Sigmoid colon (tissue), 7 donors: ENCODE data around the gene SSPN. TPM values are rescaled to one million over a fixed set of nuclear protein-coding genes. Genes with fewer than 3 reads are reported as not detected.
A peak's percentile ranks its signal among the peaks of the same experiment; 100 is the strongest.

ENCODE experiments used
- DNase-seq: peaks from one replicate; pipeline ENCODE4 v3.0.0-alpha.2; 2019
- H3K27ac ChIP-seq, 4 donors: fragments of 200-600 bp; sonication (generic); one replicate each; pipeline ENCODE4 v1.5.1; 2016 to 2019; ENCODE audit warnings: mild to moderate bottlenecking in 1 of 4
- H3K27me3 ChIP-seq, 3 donors: fragments of 200-600 bp; sonication (generic); one replicate each; pipeline ENCODE4 v1.5.1; 2019; ENCODE audit warnings: mild to moderate bottlenecking in 1 of 3
- H3K36me3 ChIP-seq, 4 donors: fragments of 200-600 bp; sonication (generic); one replicate each; pipeline ENCODE4 v1.5.1; 2016 to 2019
- H3K4me1 ChIP-seq, 4 donors: fragments of 200-600 bp; sonication (generic); one replicate each; pipeline ENCODE4 v1.5.1; 2017 to 2019
- H3K4me3 ChIP-seq, 4 donors: fragments of 200-600 bp; sonication (generic); one replicate each; pipeline ENCODE4 v1.5.1; 2017 to 2019; ENCODE audit warnings: mild to moderate bottlenecking in 2 of 4, moderate library complexity in 1 of 4
- H3K9me3 ChIP-seq, 4 donors: fragments of 200-600 bp in 3 of 4; sonication (generic) in 3 of 4; one replicate each; pipeline versions ENCODE4 v1.5.1 to v1.6.1; 2013 to 2019
- EP300 ChIP-seq, 4 donors: sonication (generic); formaldehyde crosslinking; IDR thresholded peaks; one replicate each; pipeline ENCODE4 v1.6.1; 2017; ENCODE audit warnings: antibody characterized with exemption in 4 of 4
- POLR2A ChIP-seq, 2 donors: fragments of 450-650 bp; IDR thresholded peaks; one replicate each; pipeline ENCODE4 v1.6.1; 2016; ENCODE audit warnings: antibody characterized with exemption in 2 of 2, mild to moderate bottlenecking in 2 of 2, moderate library complexity in 2 of 2
- POLR2AphosphoS5 ChIP-seq, 4 donors: sonication (generic); formaldehyde crosslinking; IDR thresholded peaks; one replicate each; pipeline ENCODE4 v1.6.1; 2017; ENCODE audit warnings: antibody characterized with exemption in 4 of 4
- WGBS, 2 donors: extraction: QIAGEN DNeasy Blood & Tissue Kit; methylation state at CpG; one replicate each; pipeline ENCODE4 v1.1.7; 2013; 5-methylcytosine and 5-hydroxymethylcytosine counted together
- intact Hi-C: fragments of 100-400 bp; cut with DNase I; formaldehyde crosslinking; loops from one replicate; pipeline ENCODE4 v1.15.1; 2023
- polyA plus RNA-seq, 3 donors: library from polyadenylated mRNA; stranded (reverse); fragments of 200-250 nt; gene quantifications; one replicate each; pipeline ENCODE4 v1.2.3, GENCODE V29; 2013
- total RNA-seq, 4 donors: library from RNA; depleted of rRNA; stranded (reverse); fragments of >200 nt; gene quantifications; one replicate each; pipeline ENCODE4 v1.1.0, GENCODE V29; 2016
- TF ChIP-seq, protein P1 (sequence below), 4 experiments: fragments of 450-650 bp in 3 of 4; fragments of 200-600 bp in 1 of 4; IDR thresholded peaks; one replicate each; pipeline ENCODE4 v1.5.1; 2016 to 2019; ENCODE audit warnings: antibody characterized with exemption in 4 of 4, mild to moderate bottlenecking in 3 of 4, moderate library complexity in 2 of 4
- donor health status: healthy with polysubstance abuse.
- donor health status: Bipolar disorder and iron deficiency.
- donor health status: healthy.

Gene SSPN
- total and polyA plus RNA-seq, 7 donors: 3.2 to 54.0 (median 30.3) TPM

GRCh38 chr12:26198742-26199141, 3.4 kb downstream of the SSPN start:
- WGBS, 2 donors: 76 to 84% methylated on average over 4 of the region's 4 CpGs
- H3K36me3 ChIP-seq: no peaks in the 10 kb centered on the region
- intact Hi-C loops: loop anchor here (5.0 to 10.0 kb wide), 3 partner anchors 34 to 224 kb away; no protein-coding TSS in a partner anchor
- peak; percentile 76 for DNase-seq
- no peaks in the 10 kb centered on the region for H3K9me3 ChIP-seq
- peak overlapping the region; percentile 89 to 94 (median 92) for H3K27ac ChIP-seq
- no peak overlapping the region for H3K4me3 ChIP-seq
- no peaks in the 10 kb centered on the region for H3K27me3 ChIP-seq
- TF ChIP-seq POLR2AphosphoS5 (IDR thresholded peaks at IDR 0.05): no peak
- no peak for TF ChIP-seq EP300 (IDR thresholded peaks at IDR 0.05)
- TF ChIP-seq, protein P1, sequence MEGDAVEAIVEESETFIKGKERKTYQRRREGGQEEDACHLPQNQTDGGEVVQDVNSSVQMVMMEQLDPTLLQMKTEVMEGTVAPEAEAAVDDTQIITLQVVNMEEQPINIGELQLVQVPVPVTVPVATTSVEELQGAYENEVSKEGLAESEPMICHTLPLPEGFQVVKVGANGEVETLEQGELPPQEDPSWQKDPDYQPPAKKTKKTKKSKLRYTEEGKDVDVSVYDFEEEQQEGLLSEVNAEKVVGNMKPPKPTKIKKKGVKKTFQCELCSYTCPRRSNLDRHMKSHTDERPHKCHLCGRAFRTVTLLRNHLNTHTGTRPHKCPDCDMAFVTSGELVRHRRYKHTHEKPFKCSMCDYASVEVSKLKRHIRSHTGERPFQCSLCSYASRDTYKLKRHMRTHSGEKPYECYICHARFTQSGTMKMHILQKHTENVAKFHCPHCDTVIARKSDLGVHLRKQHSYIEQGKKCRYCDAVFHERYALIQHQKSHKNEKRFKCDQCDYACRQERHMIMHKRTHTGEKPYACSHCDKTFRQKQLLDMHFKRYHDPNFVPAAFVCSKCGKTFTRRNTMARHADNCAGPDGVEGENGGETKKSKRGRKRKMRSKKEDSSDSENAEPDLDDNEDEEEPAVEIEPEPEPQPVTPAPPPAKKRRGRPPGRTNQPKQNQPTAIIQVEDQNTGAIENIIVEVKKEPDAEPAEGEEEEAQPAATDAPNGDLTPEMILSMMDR (IDR thresholded peaks at IDR 0.05): no peak
- TF ChIP-seq POLR2A (IDR thresholded peaks at IDR 0.05): no peak
- peaks cover 0 to 45% (median 32%) of the 10 kb centered on the region in 4 donors for H3K4me1 ChIP-seq

DNA sequence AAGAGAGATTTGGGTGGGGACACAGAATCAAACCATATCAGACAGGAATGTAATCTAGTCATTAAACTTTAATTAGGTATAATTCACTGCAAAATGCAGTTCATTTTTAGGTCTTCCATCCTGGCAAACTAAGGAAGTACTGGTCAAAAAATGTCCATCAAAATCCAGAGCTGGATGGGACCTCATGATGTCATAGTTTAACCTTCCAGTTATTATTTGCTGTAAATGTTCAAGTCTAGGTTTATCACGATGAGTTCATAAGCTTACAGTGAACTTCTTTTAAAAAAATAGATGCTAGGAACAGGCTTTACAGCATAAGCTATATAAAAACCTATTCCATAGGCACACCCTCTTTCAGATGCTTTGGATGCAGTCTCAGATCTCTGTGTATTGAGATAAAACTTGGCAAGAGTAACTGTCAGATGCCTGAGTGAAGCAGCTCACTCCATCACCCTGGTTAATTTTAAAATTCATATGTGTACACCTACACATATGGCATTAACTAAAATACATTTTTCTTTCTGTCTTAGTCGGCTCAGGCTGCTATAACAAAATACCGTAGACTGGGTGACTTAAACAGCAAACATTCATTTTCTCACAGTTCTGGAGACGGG, 7.9 kb downstream of the SSPN start:
- no peak for DNase-seq
- Histone ChIP-seq H3K4me3 (no peak overlapping the region), H3K36me3 (no peaks in the 10 kb centered on the region), H3K27me3 (no peaks in the 10 kb centered on the region), H3K4me1 (peaks cover 0 to 24% (median 14%) of the 10 kb centered on the region in 4 donors), H3K27ac (no peak overlapping the region), H3K9me3 (no peaks in the 10 kb centered on the region)
- TF ChIP-seq EP300 (IDR thresholded peaks at IDR 0.05): no peak
- TF ChIP-seq POLR2AphosphoS5 (IDR thresholded peaks at IDR 0.05): no peak
- no peak for TF ChIP-seq POLR2A (IDR thresholded peaks at IDR 0.05)
- TF ChIP-seq, protein P1 (IDR thresholded peaks at IDR 0.05): no peak
- WGBS, 2 donors: 75 to 86% methylated on average over 4 of the region's 4 CpGs
- intact Hi-C loops: no loop called here

- intact Hi-C loops: no loop called here
- Histone ChIP-seq H3K9me3 (no peaks in the 10 kb centered on the region), H3K27ac (no peak overlapping the region), H3K4me3 (no peak overlapping the region), H3K27me3 (no peaks in the 10 kb centered on the region), H3K36me3 (no peaks in the 10 kb centered on the region), H3K4me1 (peaks cover 0 to 10% (median 4%) of the 10 kb centered on the region in 4 donors)
- WGBS, 2 donors: 51 to 75% methylated on average over 9 of the region's 9 CpGs
- peak; percentile 68 for DNase-seq
- TF ChIP-seq POLR2A (IDR thresholded peaks at IDR 0.05): no peak
- peak in 1 of 4 donors; percentile 21 for TF ChIP-seq POLR2AphosphoS5 (IDR thresholded peaks at IDR 0.05)
Observed at GRCh38 chr12:26204612-26205289, 9.4 kb downstream of the SSPN start.

DNA sequence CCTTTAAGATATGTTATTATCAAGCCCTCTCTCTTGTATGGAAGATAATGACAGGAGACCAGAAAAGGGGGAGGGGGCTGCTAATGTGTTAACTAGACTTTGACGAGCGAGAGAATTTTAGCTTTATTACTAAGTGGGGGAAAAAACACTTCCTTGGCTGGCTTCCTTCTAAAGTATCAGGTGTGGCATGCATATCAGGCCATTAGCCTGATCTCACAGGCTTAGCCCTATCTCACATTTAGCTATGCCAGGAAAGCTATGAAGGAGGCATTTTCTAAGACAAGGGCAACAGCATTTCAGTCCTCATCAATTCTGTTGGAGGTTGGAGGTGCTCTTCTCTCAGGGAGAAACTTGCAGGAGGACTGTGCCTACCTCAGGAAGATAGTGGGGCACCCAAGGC, 9.9 kb downstream of the SSPN start:
- Histone ChIP-seq H3K36me3 (no peaks in the 10 kb centered on the region), H3K27ac (no peak overlapping the region), H3K4me1 (peaks cover 0 to 9% (median 3%) of the 10 kb centered on the region in 4 donors), H3K4me3 (no peak overlapping the region), H3K9me3 (no peaks in the 10 kb centered on the region), H3K27me3 (no peaks in the 10 kb centered on the region)
- intact Hi-C loops: no loop called here
- whole genome bisulfite sequencing, 2 donors: 26 to 71% methylated on average over 2 of the region's 2 CpGs
- no peak for DNase-seq
- TF ChIP-seq POLR2AphosphoS5 (IDR thresholded peaks at IDR 0.05): no peak
- TF ChIP-seq POLR2A (IDR thresholded peaks at IDR 0.05): no peak
- TF ChIP-seq, protein P1 (IDR thresholded peaks at IDR 0.05): no peak

DNA sequence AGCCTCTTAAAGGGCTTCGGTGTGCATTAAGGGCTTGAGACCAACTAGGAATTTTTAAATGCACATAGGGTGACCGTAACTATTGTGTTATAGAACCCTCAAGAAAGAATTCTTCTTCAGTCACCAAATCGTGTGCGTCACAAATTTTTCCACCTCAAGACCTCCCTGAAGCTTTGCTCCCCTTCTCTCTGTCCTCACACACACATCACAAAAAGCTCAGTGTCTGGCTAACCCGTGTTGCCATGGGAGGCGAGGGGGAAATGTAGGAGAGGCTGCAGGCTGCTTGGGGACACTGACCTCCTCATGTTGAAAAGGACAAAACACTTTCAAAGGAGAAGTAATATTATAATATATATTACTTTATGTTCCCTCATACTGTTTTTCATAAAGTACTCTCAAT, 10.6 kb downstream of the SSPN start:
- no peaks in the 10 kb centered on the region for H3K9me3 ChIP-seq
- H3K4me1 ChIP-seq: peaks cover 0 to 9% (median 3%) of the 10 kb centered on the region in 4 donors
- no peaks in the 10 kb centered on the region for H3K36me3 ChIP-seq
- intact Hi-C loops: no loop called here
- DNase-seq: no peak
- TF ChIP-seq POLR2AphosphoS5 (IDR thresholded peaks at IDR 0.05) (no peak), POLR2A (IDR thresholded peaks at IDR 0.05) (no peak), EP300 (IDR thresholded peaks at IDR 0.05) (no peak)
- TF ChIP-seq, protein P1 (IDR thresholded peaks at IDR 0.05): no peak
- H3K4me3 ChIP-seq: no peak overlapping the region
- WGBS, 2 donors: 91 to 92% methylated on average over 6 of the region's 6 CpGs
- H3K27me3 ChIP-seq: no peaks in the 10 kb centered on the region
- no peak overlapping the region for H3K27ac ChIP-seq
